Transverse colon (tissue), 4 donors: ENCODE measurements around the gene AKT1. TPM values are rescaled to one million over a fixed set of nuclear protein-coding genes. Genes with fewer than 3 reads are reported as not detected.

Experiments
- DNase-seq: peaks from one replicate; pipeline ENCODE4 v3.0.0-alpha.2; 2019
- H3K27ac ChIP-seq, 4 donors: fragments of 200-600 bp; sonication (generic); 2 replicates each; pipeline ENCODE4 v1.5.1; 2016 to 2018; ENCODE audit warnings: inconsistent platforms in 4 of 4
- H3K27me3 ChIP-seq: fragments of 200-600 bp; sonication (generic); 2 replicates; pipeline ENCODE4 v1.5.1; 2017; ENCODE audit warnings: inconsistent platforms
- H3K36me3 ChIP-seq, 4 donors: fragments of 200-600 bp; sonication (generic); 2 replicates each; pipeline ENCODE4 v1.5.1; 2017 to 2019; ENCODE audit warnings: inconsistent platforms in 4 of 4
- H3K4me1 ChIP-seq, 4 donors: fragments of 200-600 bp; sonication (generic); 2 replicates each; pipeline ENCODE4 v1.5.1; 2017 to 2020; ENCODE audit warnings: inconsistent platforms in 4 of 4
- H3K4me3 ChIP-seq, 4 donors: fragments of 200-600 bp; sonication (generic); 1 replicate in 1 of 4; 2 replicates in 3 of 4; pipeline versions ENCODE4 v1.5.1 to v1.6.1; 2017 to 2019; ENCODE audit warnings: inconsistent platforms in 4 of 4
- H3K9me3 ChIP-seq, 2 donors: fragments of 200-600 bp; sonication (generic); 2 replicates each; pipeline ENCODE4 v1.5.1; 2017 to 2019; ENCODE audit warnings: inconsistent platforms in 2 of 2
- EP300 ChIP-seq: sonication (generic); formaldehyde crosslinking; IDR thresholded peaks from one replicate; pipeline ENCODE4 v1.6.1; 2017; ENCODE audit warnings: antibody characterized with exemption, low read depth
- POLR2A ChIP-seq: fragments of 450-650 bp; IDR thresholded peaks from one replicate; pipeline ENCODE4 v1.6.1; 2016; ENCODE audit warnings: antibody characterized with exemption, mild to moderate bottlenecking, moderate library complexity
- POLR2AphosphoS5 ChIP-seq, 3 donors: sonication (generic); formaldehyde crosslinking; IDR thresholded peaks; one replicate each; pipeline ENCODE4 v1.6.1; 2016; ENCODE audit warnings: antibody characterized with exemption in 3 of 3
- WGBS, 2 donors: methylation state at CpG; one replicate each; pipeline ENCODE4 v1.1.5; 2018; ENCODE audit warnings: low coverage in 1 of 2; 5-methylcytosine and 5-hydroxymethylcytosine counted together
- in situ Hi-C, 4 donors: fragments of 200-750 bp; cut with MboI; loops; one replicate each; pipeline versions ENCODE4 v1.15.0 to v1.15.1; 2017; ENCODE audit warnings: low sequenced_read_pairs in 3 of 4, low pct_ligation_motif_present in 1 of 4, low pct_unique_long_range_greater_than_20kb in 1 of 4
- intact Hi-C: fragments of 100-400 bp; cut with DNase I; formaldehyde crosslinking; loops from one replicate; pipeline ENCODE4 v1.15.1; 2023; ENCODE audit warnings: low total_unique reads
- total RNA-seq, 4 donors: library from RNA; depleted of rRNA; stranded (reverse); fragments of >200 nt; gene quantifications; one replicate each; pipeline ENCODE4 v1.1.0, GENCODE V29; 2016
- TF ChIP-seq, protein P1 (sequence below), 5 experiments: fragments of 200-600 bp in 3 of 5; fragments of 450-650 bp in 2 of 5; sonication (generic) in 3 of 5; IDR thresholded peaks; 1 replicate in 2 of 5; 2 replicates in 3 of 5; pipeline ENCODE4 v1.5.1; 2016 to 2017; ENCODE audit warnings: antibody characterized with exemption in 5 of 5, inconsistent platforms in 3 of 5, mild to moderate bottlenecking in 2 of 5, moderate library complexity in 1 of 5

The AKT1 gene
- total RNA-seq, 4 donors from 2014 or later, result 85.4 to 310 (median 136) TPM

DNA sequence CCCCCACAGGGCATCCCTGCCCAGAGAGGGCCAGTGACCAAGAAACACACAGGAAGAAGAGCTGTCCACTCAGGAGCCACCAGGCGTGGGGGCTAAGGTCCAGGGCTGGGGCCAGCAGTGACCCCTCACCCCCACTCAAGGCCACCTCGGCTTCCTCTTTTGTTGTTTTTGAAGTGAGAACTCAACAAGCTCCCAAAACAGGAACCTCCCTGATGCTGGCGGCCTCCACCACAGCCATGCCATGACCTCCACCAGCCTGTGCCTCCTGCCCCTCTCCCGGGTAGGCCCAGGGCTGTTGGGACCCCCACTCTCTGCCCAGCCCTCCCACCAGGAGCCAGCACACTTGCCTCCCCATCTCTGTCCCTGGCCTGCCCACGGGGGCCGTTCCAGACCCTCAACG lies 7.8 kb downstream of the AKT1 start:
- peaks cover 0 to 8% (median 0%) of the 10 kb centered on the region in 4 donors for H3K36me3 ChIP-seq
- no peaks in the 10 kb centered on the region for H3K9me3 ChIP-seq
- in situ Hi-C loops (no loop called here), intact Hi-C loops (loop anchor here (5.0 kb wide), 1 partner anchor 35 kb away; no protein-coding TSS in a partner anchor)
- no peak for DNase-seq
- H3K27ac ChIP-seq, result no peak overlapping the region
- peaks cover 6 to 19% (median 11%) of the 10 kb centered on the region in 4 donors for H3K4me1 ChIP-seq
- 91% methylated on average over 7 of the region's 7 CpGs; no CpG with 5 or more reads in 1 of the 2 donors for WGBS, 2 donors
- TF ChIP-seq POLR2A (no peak), EP300 (no peak), POLR2AphosphoS5 (IDR thresholded peaks at IDR 0.05) (no peak)
- TF ChIP-seq, protein P1, sequence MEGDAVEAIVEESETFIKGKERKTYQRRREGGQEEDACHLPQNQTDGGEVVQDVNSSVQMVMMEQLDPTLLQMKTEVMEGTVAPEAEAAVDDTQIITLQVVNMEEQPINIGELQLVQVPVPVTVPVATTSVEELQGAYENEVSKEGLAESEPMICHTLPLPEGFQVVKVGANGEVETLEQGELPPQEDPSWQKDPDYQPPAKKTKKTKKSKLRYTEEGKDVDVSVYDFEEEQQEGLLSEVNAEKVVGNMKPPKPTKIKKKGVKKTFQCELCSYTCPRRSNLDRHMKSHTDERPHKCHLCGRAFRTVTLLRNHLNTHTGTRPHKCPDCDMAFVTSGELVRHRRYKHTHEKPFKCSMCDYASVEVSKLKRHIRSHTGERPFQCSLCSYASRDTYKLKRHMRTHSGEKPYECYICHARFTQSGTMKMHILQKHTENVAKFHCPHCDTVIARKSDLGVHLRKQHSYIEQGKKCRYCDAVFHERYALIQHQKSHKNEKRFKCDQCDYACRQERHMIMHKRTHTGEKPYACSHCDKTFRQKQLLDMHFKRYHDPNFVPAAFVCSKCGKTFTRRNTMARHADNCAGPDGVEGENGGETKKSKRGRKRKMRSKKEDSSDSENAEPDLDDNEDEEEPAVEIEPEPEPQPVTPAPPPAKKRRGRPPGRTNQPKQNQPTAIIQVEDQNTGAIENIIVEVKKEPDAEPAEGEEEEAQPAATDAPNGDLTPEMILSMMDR (IDR thresholded peaks at IDR 0.05), result no peak
- H3K27me3 ChIP-seq, result no peaks in the 10 kb centered on the region
- no peak overlapping the region for H3K4me3 ChIP-seq

DNA sequence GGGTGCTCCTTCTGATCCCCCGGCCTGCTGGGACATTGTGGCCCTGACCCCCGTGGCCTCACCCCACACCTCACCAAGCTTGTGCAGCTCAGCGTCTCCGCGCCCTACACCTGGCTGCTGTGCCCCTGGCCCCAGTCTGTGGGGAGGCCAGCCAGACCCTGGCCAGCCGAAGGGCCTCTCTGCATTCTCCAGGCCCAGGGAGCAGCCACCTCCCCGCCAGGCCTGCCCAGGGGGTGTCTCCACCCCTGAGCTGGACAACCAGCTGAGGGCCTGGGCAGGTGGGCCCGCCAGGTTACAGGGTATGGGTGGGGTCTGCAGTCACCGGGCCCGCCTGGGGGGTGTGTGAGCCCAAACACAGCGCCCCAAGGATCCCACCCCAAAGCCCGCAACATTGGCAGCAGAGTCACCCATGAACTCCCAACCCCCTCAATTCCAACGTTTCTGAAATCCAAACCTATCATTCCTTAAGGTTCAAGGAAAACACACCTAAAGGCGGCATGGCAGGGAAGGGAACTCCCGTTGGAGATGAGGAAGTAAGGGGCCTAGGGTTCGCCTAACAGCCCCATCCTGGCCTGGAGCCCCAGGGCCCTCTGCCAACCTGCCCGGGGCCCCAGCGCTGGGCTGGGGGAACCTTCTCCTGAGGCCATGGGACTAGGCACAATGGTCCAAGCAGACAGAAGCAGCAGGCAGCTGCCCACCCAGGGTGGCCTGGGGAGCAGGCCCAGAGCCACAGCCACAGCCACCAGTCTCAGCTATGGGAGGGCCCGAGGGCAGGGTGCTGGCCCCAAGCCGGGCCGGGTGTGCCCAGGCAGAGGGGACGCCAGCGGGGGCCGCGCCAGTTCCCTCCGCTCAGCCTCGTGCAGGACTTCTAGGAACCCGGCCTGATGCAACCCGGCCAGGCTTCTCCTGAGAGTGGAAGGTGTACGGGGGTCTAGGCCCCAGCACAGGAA lies 8.5 kb downstream of the AKT1 start:
- Histone ChIP-seq H3K27ac (no peak overlapping the region), H3K4me3 (no peak overlapping the region), H3K36me3 (peaks cover 0 to 6% (median 0%) of the 10 kb centered on the region in 4 donors), H3K27me3 (no peaks in the 10 kb centered on the region), H3K9me3 (no peaks in the 10 kb centered on the region), H3K4me1 (peaks cover 0 to 12% (median 5%) of the 10 kb centered on the region in 4 donors)
- TF ChIP-seq EP300 (no peak), POLR2AphosphoS5 (IDR thresholded peaks at IDR 0.05) (no peak), POLR2A (no peak)
- TF ChIP-seq, protein P1 (IDR thresholded peaks at IDR 0.05), result no peak
- no peak for DNase-seq
- 81% methylated on average over 22 of the region's 30 CpGs; no CpG with 5 or more reads in 1 of the 2 donors for WGBS, 2 donors
- in situ Hi-C loops, result no loop called here
- intact Hi-C loops, result loop anchor here (5.0 kb wide), 1 partner anchor 35 kb away; no protein-coding TSS in a partner anchor

DNA sequence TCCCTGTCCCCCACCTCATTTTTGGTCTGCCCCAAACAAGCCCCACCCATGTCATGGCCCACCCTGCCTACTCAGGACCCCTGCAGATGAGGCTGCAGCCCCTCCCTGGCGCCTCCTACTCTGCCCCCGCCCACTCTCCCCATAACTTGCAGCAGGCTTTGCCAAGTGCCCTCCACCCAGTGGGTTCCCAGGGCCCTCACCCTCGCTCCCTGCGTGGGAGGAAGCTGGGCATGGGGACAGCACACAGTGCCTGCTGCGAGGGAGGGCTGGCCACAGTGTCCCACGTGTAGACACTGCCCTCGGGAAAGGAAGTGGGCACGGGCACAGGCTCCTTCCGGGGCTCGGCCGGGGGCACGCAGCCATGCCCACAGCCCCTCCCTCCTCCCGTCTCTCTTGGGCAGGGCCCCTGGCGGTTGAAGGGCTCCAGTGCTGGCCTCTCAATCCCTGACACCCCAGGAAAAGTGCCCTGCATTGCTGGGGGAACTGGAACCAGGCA lies 9.4 kb downstream of the AKT1 start:
- Histone ChIP-seq H3K9me3 (no peaks in the 10 kb centered on the region), H3K4me3 (no peak overlapping the region), H3K36me3 (no peaks in the 10 kb centered on the region), H3K4me1 (peaks cover 0 to 9% (median 4%) of the 10 kb centered on the region in 4 donors), H3K27me3 (no peaks in the 10 kb centered on the region), H3K27ac (no peak overlapping the region)
- 57% methylated on average over 11 of the region's 14 CpGs; no CpG with 5 or more reads in 1 of the 2 donors for WGBS, 2 donors
- no peak for DNase-seq
- TF ChIP-seq EP300, result no peak
- TF ChIP-seq POLR2A, result no peak
- TF ChIP-seq, protein P1 (IDR thresholded peaks at IDR 0.05), result no peak
- TF ChIP-seq POLR2AphosphoS5 (IDR thresholded peaks at IDR 0.05), result no peak
- in situ Hi-C loops (no loop called here), intact Hi-C loops (loop anchor here (5.0 kb wide), 1 partner anchor 36 kb away; no protein-coding TSS in a partner anchor)

GRCh38 chr14:104785708-104786080 lies 9.9 kb downstream of the AKT1 start:
- no peaks in the 10 kb centered on the region for H3K36me3 ChIP-seq
- H3K4me3 ChIP-seq, result no peak overlapping the region
- intact Hi-C loops (loop anchor here (5.0 kb wide), 1 partner anchor 37 kb away; no protein-coding TSS in a partner anchor), in situ Hi-C loops (no loop called here)
- TF ChIP-seq POLR2A (no peak), EP300 (no peak), POLR2AphosphoS5 (IDR thresholded peaks at IDR 0.05) (no peak)
- TF ChIP-seq, protein P1 (IDR thresholded peaks at IDR 0.05), result no peak
- DNase-seq, result no peak
- no peaks in the 10 kb centered on the region for H3K9me3 ChIP-seq
- H3K4me1 ChIP-seq, result peaks cover 0 to 9% (median 4%) of the 10 kb centered on the region in 4 donors
- 92% methylated on average over 13 of the region's 13 CpGs; no CpG with 5 or more reads in 1 of the 2 donors for WGBS, 2 donors
- H3K27ac ChIP-seq, result no peak overlapping the region
- H3K27me3 ChIP-seq, result no peaks in the 10 kb centered on the region
